ENCODE measurements around the gene HOXA10. TPM values are rescaled to one million over a fixed set of nuclear protein-coding genes. Genes with fewer than 3 reads are reported as not detected.

Gene HOXA10
- total and polyA plus RNA-seq, 4 donors = 0.03 to 0.70 (median 0.13) TPM

GRCh38 chr7:27204851-27205322 lies 30.8 kb upstream of the HOXA10 start:
- peak; percentile 30 for DNase-seq (ENCODE audit: low spot score)
- peaks cover 0 to 5% (median 0%) of the 10 kb centered on the region in 4 donors for H3K9me3 ChIP-seq (ENCODE audit: control insufficient read depth in 4 of 4, low read length in 3 of 4)
- TF ChIP-seq TAF1 (conservative IDR thresholded peaks at IDR 0.05) (no peak), MAX (IDR thresholded peaks at IDR 0.05) (no peak), SP1 (IDR thresholded peaks at IDR 0.05) (no peak), FOXA2 (IDR thresholded peaks at IDR 0.05) (no peak), REST (IDR thresholded peaks at IDR 0.05) (no peak), NR2F2 (IDR thresholded peaks at IDR 0.05) (no peak), RXRA (IDR thresholded peaks at IDR 0.05) (no peak), FOXA1 (IDR thresholded peaks at IDR 0.05) (no peak), ATF3 (IDR thresholded peaks at IDR 0.05) (no peak), CTCF (IDR thresholded peaks at IDR 0.05; ENCODE audit: low read depth, low read length, missing input control) (no peak), ZBTB33 (IDR thresholded peaks at IDR 0.05) (no peak), YY1 (IDR thresholded peaks at IDR 0.05) (no peak), HNF4G (IDR thresholded peaks at IDR 0.05) (no peak)
- H3K27ac ChIP-seq (ENCODE audit: low read depth in 1 of 2, low read length in 2 of 2) = no peak overlapping the region
- H3K4me3 ChIP-seq (ENCODE audit: low read depth in 1 of 3, low read length in 3 of 3) = peak overlapping the region in 1 of 3 donors; percentile 16
- 7% methylated on average over 41 of the region's 41 CpGs for WGBS
- H3K9ac ChIP-seq (ENCODE audit: low read depth in 1 of 2, low read length in 2 of 2) = no peak overlapping the region
- H3K36me3 ChIP-seq (ENCODE audit: control insufficient read depth in 4 of 4, insufficient read depth in 3 of 4, low read depth in 1 of 4, low read length in 3 of 4) = no peaks in the 10 kb centered on the region
- H3K27me3 ChIP-seq (ENCODE audit: control insufficient read depth in 4 of 4, insufficient read depth in 4 of 4, low read length in 3 of 4) = peaks cover 0 to 52% (median 20%) of the 10 kb centered on the region in 4 donors
- peaks cover 17 to 25% (median 20%) of the 10 kb centered on the region in 4 donors for H3K4me1 ChIP-seq (ENCODE audit: control insufficient read depth in 4 of 4, insufficient read depth in 4 of 4, low read length in 3 of 4)

- DNase-seq (ENCODE audit: low spot score) = peak; percentile 13
- H3K4me1 ChIP-seq (ENCODE audit: control insufficient read depth in 4 of 4, insufficient read depth in 4 of 4, low read length in 3 of 4) = peaks cover 17 to 31% (median 27%) of the 10 kb centered on the region in 4 donors
- TF ChIP-seq ZBTB33 (IDR thresholded peaks at IDR 0.05) (no peak), REST (IDR thresholded peaks at IDR 0.05) (no peak), HNF4G (IDR thresholded peaks at IDR 0.05) (no peak), NR2F2 (IDR thresholded peaks at IDR 0.05) (no peak), MAX (IDR thresholded peaks at IDR 0.05) (no peak), FOXA2 (IDR thresholded peaks at IDR 0.05) (no peak), HNF4A (conservative IDR thresholded peaks at IDR 0.05) (no peak), RXRA (IDR thresholded peaks at IDR 0.05) (no peak), EGR1 (IDR thresholded peaks at IDR 0.05; ENCODE audit: low read depth in 2 of 2) (no peak), FOXA1 (IDR thresholded peaks at IDR 0.05) (no peak), GABPA (IDR thresholded peaks at IDR 0.05 in 1 of 2, conservative IDR thresholded peaks at IDR 0.05 in 1 of 2) (no peak)
Measured at GRCh38 chr7:27203964-27204594, 30.0 kb upstream of the HOXA10 start.

More at GRCh38 chr7:27203964-27204594, 30.0 kb upstream of the HOXA10 start:
- 11% methylated on average over 4 of the region's 4 CpGs for WGBS
- peaks cover 4 to 52% (median 22%) of the 10 kb centered on the region in 4 donors for H3K27me3 ChIP-seq (ENCODE audit: control insufficient read depth in 4 of 4, insufficient read depth in 4 of 4, low read length in 3 of 4)
- H3K4me3 ChIP-seq (ENCODE audit: low read depth in 1 of 3, low read length in 3 of 3) = no peak overlapping the region
- H3K9me3 ChIP-seq (ENCODE audit: control insufficient read depth in 4 of 4, low read length in 3 of 4) = peaks cover 0 to 6% (median 0%) of the 10 kb centered on the region in 4 donors
- H3K9ac ChIP-seq (ENCODE audit: low read depth in 1 of 2, low read length in 2 of 2) = no peak overlapping the region
- H3K27ac ChIP-seq (ENCODE audit: low read depth in 1 of 2, low read length in 2 of 2) = no peak overlapping the region
- H3K36me3 ChIP-seq (ENCODE audit: control insufficient read depth in 4 of 4, insufficient read depth in 3 of 4, low read depth in 1 of 4, low read length in 3 of 4) = no peaks in the 10 kb centered on the region
